H4 (cell line): ENCODE measurements around the gene ARF1. TPM values are rescaled to one million over a fixed set of nuclear protein-coding genes. Genes with fewer than 3 reads are reported as not detected.
"Not testable (repeated sequence)": the region's sequence is repeated elsewhere in the genome, so short reads cannot be mapped to it uniquely, and the experiment has no call there.

Experiments used
- DNase-seq: peaks from one replicate; pipeline ENCODE4 v3.0.0-alpha.2; 2015; ENCODE audit warnings: low spot score
- total RNA-seq: library from RNA; depleted of rRNA; stranded (reverse); fragments of >200 nt; shearing (Covaris generic); gene quantifications from 2 replicates; pipeline ENCODE4 v1.2.3, GENCODE V29; 2014

Gene ARF1
- total RNA-seq, 1 experiment from 2014 or later, result 167 TPM

GRCh38 chr1:228102791-228103620 is 20.5 kb downstream of the ARF1 start, which contains the start of gene C1orf35:
Gene C1orf35, minus strand, starts transcription at chr1:228103325. Its CDS starts 98 bp downstream, at chr1:228103227.
- DNase-seq, result peak; percentile 90

- DNase-seq, result no peak
These were observed 22.2 kb downstream of the ARF1 start for GRCh38 chr1:228104526-228105269.

- DNase-seq, result no peak
These were observed 22.9 kb downstream of the ARF1 start for GRCh38 chr1:228105270-228105995.

GRCh38 chr1:228105996-228106799 is 23.7 kb downstream of the ARF1 start:
- no peak for DNase-seq

- DNase-seq, result no peak
These were observed 24.2 kb downstream of the ARF1 start for GRCh38 chr1:228106800-228107054.

- no peak for DNase-seq
These were observed 25.1 kb downstream of the ARF1 start for GRCh38 chr1:228107636-228108035.

GRCh38 chr1:228108055-228108690 is 25.7 kb downstream of the ARF1 start:
- DNase-seq, result no peak

GRCh38 chr1:228108742-228109072 is 26.2 kb downstream of the ARF1 start:
- DNase-seq, result no peak

GRCh38 chr1:228109073-228109961 is 26.8 kb downstream of the ARF1 start, which contains the start of gene MRPL55:
Gene MRPL55, minus strand, starts transcription at chr1:228109299. Its CDS starts 1,039 bp downstream, at chr1:228108260.
- peak; percentile 95 for DNase-seq

GRCh38 chr1:228109962-228110488 is 27.5 kb downstream of the ARF1 start:
- no peak for DNase-seq

GRCh38 chr1:228110556-228110955 is 28.0 kb downstream of the ARF1 start:
- DNase-seq, result no peak

- DNase-seq, result not testable (repeated sequence)
These were observed 28.8 kb downstream of the ARF1 start for GRCh38 chr1:228111315-228111714.

GRCh38 chr1:228112167-228112566 is 29.7 kb downstream of the ARF1 start:
- DNase-seq, result no peak

GRCh38 chr1:228112617-228113016 is 30.1 kb downstream of the ARF1 start:
- no peak for DNase-seq

GRCh38 chr1:228114827-228115226 is 32.3 kb downstream of the ARF1 start:
- DNase-seq, result no peak

GRCh38 chr1:228117335-228117734 is 34.8 kb downstream of the ARF1 start:
- DNase-seq, result no peak

- no peak for DNase-seq
These were observed 35.5 kb downstream of the ARF1 start for GRCh38 chr1:228118040-228118439.

- no peak for DNase-seq
These were observed 37.8 kb downstream of the ARF1 start for GRCh38 chr1:228120351-228120750.

- DNase-seq, result no peak
These were observed 38.5 kb downstream of the ARF1 start for GRCh38 chr1:228120857-228121489.
